Ovary (tissue), 9 donors: ENCODE measurements around the gene VAX1. TPM values are rescaled to one million over a fixed set of nuclear protein-coding genes. Genes with fewer than 3 reads are reported as not detected.

Source experiments
- DNase-seq, 5 donors: peaks; one replicate each; pipeline ENCODE4 v3.0.0-alpha.2; 2019 to 2020
- H3K27ac ChIP-seq, 2 donors: fragments of 200-600 bp; one replicate each; pipeline versions ENCODE4 v1.5.1 to v1.8.0; 2019 to 2022
- H3K27me3 ChIP-seq: fragments of 200-600 bp; one replicate; pipeline ENCODE4 v1.8.0; 2022
- H3K36me3 ChIP-seq: fragments of 200-600 bp; sonication (generic); one replicate; pipeline ENCODE4 v1.5.1; 2019
- H3K4me1 ChIP-seq: one replicate; pipeline ENCODE4 v1.8.1; 2013; ENCODE audit warnings: mild to moderate bottlenecking, moderate library complexity; ENCODE audit not compliant: insufficient read depth
- H3K4me3 ChIP-seq: fragments of 200-600 bp; sonication (generic); one replicate; pipeline ENCODE4 v1.5.1; 2017
- H3K9me3 ChIP-seq, 2 donors: fragments of 200-600 bp in 1 of 2; sonication (generic) in 1 of 2; one replicate each; pipeline versions ENCODE4 v1.5.1 to v1.8.1; 2013 to 2019; ENCODE audit warnings: mild to moderate bottlenecking in 1 of 2, moderate library complexity in 1 of 2
- EP300 ChIP-seq: sonication (generic); formaldehyde crosslinking; IDR thresholded peaks from one replicate; pipeline ENCODE4 v1.6.1; 2017; ENCODE audit warnings: antibody characterized with exemption
- POLR2A ChIP-seq: fragments of 450-650 bp; IDR thresholded peaks from one replicate; pipeline ENCODE4 v1.6.1; 2017; ENCODE audit warnings: antibody characterized with exemption, mild to moderate bottlenecking, moderate library complexity
- WGBS, 3 donors: extraction: QIAGEN DNeasy Blood & Tissue Kit in 1 of 3; methylation state at CpG; one replicate each; pipeline versions ENCODE4 v1.1.5 to v1.1.7; 2013 to 2017; 5-methylcytosine and 5-hydroxymethylcytosine counted together
- intact Hi-C, 4 donors: fragments of 100-400 bp; cut with DNase I; formaldehyde crosslinking; loops; one replicate each; pipeline versions ENCODE4 v1.11.0 to v1.15.1; 2022 to 2023
- polyA plus RNA-seq, 2 donors: library from polyadenylated mRNA; stranded (reverse); fragments of 200-250 nt in 1 of 2; fragments of 350-450 nt in 1 of 2; fragmentation: Illumina TruSeq in 1 of 2; extraction: RNeasy Lipid Tissue Mini Kit (QIAGEN cat#74804) in 1 of 2; gene quantifications; one replicate each; pipeline ENCODE4 v1.2.3, GENCODE V29; 2013 to 2014
- total RNA-seq, 7 donors: library from RNA; depleted of rRNA in 2 of 7; stranded (reverse); fragments of >200 nt in 2 of 7; fragmentation: NEBNext Ultra II Directional in 3 of 7; extraction: Animal tissue kit (Norgen Biotek cat#: 25700) in 3 of 7; gene quantifications; one replicate each; pipeline versions ENCODE4 v1.1.0 to v1.2.4, GENCODE V29; 2016 to 2023
- TF ChIP-seq, protein P1 (sequence below), 3 donors: fragments of 450-650 bp in 2 of 3; fragments of 200-600 bp in 1 of 3; IDR thresholded peaks; one replicate each; pipeline versions ENCODE4 v1.5.1 to v1.8.0; 2016 to 2022; ENCODE audit warnings: antibody characterized with exemption in 3 of 3, mild to moderate bottlenecking in 1 of 3
- donor health status: DM: no; HTN: no; CAD: no; lungs with moderate emphysema.
- donor health status: DM: no; HTN: no; CAD: no.
- donor health status: Bipolar disorder and iron deficiency.
- donor health status: DM: yes; HTN: yes; CAD: no.
- donor health status: DM: no; HTN: no; CAD: no.
- donor health status: DM: yes; HTN: yes; CAD: no.

The VAX1 gene
- total and polyA plus RNA-seq, 9 donors, result not detected

DNA sequence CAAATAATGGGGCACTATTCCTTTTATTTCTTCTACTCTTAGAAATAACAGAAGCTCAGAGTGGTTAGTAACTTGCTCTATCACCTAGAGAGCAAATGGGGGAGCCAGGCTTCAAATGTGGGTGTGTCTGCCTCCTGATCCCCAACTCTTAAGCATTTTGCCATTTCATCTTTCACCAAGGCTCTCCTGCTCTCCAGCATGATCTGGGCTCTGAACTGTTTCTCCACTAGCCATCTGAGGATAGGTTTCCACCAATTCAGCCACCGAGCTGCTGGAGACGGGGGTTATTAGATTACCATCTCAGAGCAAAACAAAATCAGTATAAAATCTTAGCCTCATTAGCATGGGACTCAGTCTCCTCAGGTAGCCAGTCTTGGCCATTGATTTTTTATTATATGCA, 20.2 kb upstream of the VAX1 start:
- Histone ChIP-seq H3K27ac (no peak overlapping the region), H3K4me3 (no peak overlapping the region), H3K4me1 (no peaks in the 10 kb centered on the region), H3K9me3 (no peaks in the 10 kb centered on the region), H3K36me3 (no peaks in the 10 kb centered on the region), H3K27me3 (peaks cover 4% of the 10 kb centered on the region)
- no peak for DNase-seq
- intact Hi-C loops, result no loop called here
- WGBS, 3 donors, result 7 to 10% (median 9%) methylated on average over 2 of the region's 2 CpGs
- no peak for TF ChIP-seq EP300
- TF ChIP-seq, protein P1, sequence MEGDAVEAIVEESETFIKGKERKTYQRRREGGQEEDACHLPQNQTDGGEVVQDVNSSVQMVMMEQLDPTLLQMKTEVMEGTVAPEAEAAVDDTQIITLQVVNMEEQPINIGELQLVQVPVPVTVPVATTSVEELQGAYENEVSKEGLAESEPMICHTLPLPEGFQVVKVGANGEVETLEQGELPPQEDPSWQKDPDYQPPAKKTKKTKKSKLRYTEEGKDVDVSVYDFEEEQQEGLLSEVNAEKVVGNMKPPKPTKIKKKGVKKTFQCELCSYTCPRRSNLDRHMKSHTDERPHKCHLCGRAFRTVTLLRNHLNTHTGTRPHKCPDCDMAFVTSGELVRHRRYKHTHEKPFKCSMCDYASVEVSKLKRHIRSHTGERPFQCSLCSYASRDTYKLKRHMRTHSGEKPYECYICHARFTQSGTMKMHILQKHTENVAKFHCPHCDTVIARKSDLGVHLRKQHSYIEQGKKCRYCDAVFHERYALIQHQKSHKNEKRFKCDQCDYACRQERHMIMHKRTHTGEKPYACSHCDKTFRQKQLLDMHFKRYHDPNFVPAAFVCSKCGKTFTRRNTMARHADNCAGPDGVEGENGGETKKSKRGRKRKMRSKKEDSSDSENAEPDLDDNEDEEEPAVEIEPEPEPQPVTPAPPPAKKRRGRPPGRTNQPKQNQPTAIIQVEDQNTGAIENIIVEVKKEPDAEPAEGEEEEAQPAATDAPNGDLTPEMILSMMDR (IDR thresholded peaks at IDR 0.05), result no peak
- TF ChIP-seq POLR2A, result no peak

DNA sequence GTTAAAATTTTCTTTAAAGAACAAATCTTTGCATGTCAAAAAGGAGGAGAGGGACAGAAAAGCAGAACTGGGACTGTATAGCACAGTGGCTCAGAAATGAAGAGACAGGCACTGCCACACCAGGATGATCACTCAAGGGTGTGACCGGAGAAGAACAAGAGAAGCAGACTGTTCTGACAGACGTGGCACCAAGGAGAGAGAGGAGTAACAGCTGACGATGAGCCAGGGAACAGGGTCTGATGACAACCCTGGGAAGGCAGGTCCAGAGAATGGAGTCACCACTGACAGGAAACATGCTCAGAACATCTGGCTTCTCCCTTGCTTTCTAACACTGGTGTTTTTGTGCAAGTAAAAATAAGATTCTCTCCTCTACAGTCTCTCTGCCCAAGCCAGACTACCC, 14.6 kb upstream of the VAX1 start:
- Histone ChIP-seq H3K27me3 (no peaks in the 10 kb centered on the region), H3K27ac (no peak overlapping the region), H3K9me3 (no peaks in the 10 kb centered on the region), H3K36me3 (no peaks in the 10 kb centered on the region), H3K4me1 (no peaks in the 10 kb centered on the region), H3K4me3 (no peak overlapping the region)
- TF ChIP-seq, protein P1 (IDR thresholded peaks at IDR 0.05), result no peak
- no peak for TF ChIP-seq POLR2A
- no peak for TF ChIP-seq EP300
- DNase-seq, result no peak
- intact Hi-C loops, result no loop called here
- WGBS, 3 donors, result 35 to 40% (median 37%) methylated on average over 3 of the region's 3 CpGs

DNA sequence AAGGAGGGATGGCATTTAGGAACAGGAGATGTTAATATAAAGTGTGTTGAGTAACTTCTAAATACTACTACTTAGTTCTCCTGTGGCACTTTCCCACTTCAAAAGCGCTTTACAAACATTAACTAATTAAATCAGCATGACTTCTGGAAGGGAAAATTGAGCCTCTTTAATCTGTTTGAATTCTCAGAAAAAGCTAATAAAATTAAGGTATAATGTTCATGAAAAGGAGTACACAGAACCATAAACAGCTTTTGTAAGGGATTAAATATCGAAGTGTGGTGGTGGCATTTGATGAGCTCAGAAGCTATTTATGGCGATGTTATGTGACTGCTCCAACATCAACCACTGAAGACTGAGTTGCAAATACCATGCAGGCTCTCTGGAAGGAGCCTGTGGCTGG, 10.2 kb upstream of the VAX1 start:
- DNase-seq, result no peak
- 80 to 90% (median 80%) methylated on average over 3 of the region's 3 CpGs for WGBS, 3 donors
- TF ChIP-seq, protein P1 (IDR thresholded peaks at IDR 0.05), result no peak
- TF ChIP-seq EP300 (no peak), POLR2A (no peak)
- no peaks in the 10 kb centered on the region for H3K9me3 ChIP-seq
- H3K27me3 ChIP-seq, result no peaks in the 10 kb centered on the region
- intact Hi-C loops, result no loop called here
- H3K4me1 ChIP-seq, result no peaks in the 10 kb centered on the region
- no peak overlapping the region for H3K27ac ChIP-seq
- H3K4me3 ChIP-seq, result no peak overlapping the region
- H3K36me3 ChIP-seq, result no peaks in the 10 kb centered on the region

DNA sequence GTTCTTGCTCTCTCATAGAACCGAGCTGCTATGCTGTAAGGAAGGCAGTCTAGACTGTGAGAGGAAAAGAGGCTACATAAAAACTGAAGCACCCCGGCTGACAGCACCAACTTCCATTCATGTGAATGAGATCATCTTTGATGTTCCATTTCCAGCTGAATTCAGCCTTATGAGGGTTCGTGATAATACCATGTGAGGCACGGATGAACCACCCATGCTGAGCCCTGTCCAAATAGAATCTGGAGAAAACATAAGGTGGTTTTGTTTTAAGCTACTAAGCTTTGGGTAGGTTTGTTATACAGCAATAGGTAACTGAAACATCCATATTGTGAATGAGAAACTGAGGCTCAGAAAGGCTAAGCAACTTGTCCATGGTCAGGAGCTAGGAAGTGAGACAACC, 6.9 kb upstream of the VAX1 start:
- no peaks in the 10 kb centered on the region for H3K27me3 ChIP-seq
- no peaks in the 10 kb centered on the region for H3K36me3 ChIP-seq
- H3K4me3 ChIP-seq, result no peak overlapping the region
- DNase-seq, result no peak
- intact Hi-C loops, result no loop called here
- H3K27ac ChIP-seq, result no peak overlapping the region
- WGBS, 3 donors, result 63 to 69% (median 67%) methylated on average over 4 of the region's 4 CpGs
- H3K9me3 ChIP-seq, result no peaks in the 10 kb centered on the region
- TF ChIP-seq POLR2A (no peak), EP300 (no peak)
- TF ChIP-seq, protein P1 (IDR thresholded peaks at IDR 0.05), result no peak
- H3K4me1 ChIP-seq, result no peaks in the 10 kb centered on the region
